UCSD-AML1 (cell line): ENCODE data around the gene AKR7A2.

ENCODE experiments used
- DNase-seq: peaks from one replicate; lab custom pipeline; 2025; ENCODE audit not compliant: unreplicated experiment; lab: John Stamatoyannopoulos, UW

The AKR7A2 gene

DNA sequence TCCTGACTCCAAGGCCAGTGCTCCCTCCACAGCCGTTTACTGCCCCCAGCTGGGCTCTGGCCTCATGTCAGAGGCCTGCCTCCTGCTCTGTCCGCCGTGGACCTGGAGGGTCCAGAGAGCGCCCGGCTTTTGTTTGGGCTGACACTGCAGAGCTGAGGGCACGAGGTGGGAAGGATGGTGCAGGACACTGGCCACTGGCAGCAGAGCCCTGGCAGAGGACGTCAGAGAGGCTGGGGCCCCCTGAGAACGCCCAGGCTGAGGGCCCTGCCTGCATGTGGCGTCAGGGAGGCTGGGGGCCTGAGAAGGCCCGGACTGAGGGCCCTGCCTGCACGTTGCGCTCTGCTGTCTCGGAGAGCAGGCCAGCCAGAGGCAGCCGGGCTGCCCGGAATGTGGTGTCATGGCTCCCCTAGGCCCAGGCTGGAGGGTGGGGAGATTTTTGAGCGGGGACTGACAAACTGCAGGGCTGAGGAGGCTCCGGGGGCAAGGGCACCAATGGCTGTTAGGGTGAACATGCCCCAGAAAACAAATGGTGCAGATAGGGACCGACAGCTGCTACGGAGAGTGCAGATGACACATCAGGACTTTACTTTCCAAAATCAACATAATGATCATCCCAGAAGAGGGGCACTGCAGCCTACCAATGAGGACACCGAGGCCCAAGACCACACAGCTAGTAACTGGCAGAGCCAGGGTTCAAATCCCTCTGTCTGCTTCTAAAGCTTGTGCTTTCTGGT, 31.8 kb upstream of the AKR7A2 start:
- no peak for DNase-seq

DNA sequence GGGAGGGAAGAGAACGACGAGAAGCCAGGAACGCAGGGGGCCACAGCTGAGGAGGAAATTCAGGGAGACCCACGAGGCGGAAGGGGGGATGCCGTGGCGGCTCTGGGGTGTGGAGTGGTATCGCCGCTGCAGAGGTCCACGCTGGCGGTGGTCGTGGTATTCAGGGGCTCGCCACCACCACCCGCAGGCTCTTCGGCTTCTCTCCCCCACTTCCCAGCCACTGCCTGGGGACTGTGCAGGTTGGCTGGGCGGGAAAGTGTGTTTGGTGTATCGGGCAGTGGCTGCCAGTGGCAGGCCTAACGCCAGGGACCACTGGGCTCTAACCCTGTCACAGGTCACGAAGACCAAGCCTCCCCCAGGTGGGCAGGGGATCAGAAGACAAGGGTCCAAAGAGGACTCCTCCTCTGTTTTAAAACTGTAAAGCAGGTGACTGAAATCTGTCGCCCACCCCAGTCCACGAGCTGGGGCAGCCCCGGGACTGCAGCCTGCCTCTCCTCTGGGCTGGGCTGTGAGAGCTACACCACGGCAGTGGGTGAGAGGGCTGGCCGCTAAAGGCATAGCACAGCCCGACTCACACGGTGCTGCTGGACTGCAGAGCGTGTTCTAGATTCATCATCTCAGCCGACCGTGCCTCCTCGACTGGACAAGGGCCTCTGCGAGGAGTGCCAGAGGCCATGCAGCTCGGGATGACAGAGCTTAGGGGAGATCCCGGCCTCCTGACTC, 31.1 kb upstream of the AKR7A2 start:
- no peak for DNase-seq

DNA sequence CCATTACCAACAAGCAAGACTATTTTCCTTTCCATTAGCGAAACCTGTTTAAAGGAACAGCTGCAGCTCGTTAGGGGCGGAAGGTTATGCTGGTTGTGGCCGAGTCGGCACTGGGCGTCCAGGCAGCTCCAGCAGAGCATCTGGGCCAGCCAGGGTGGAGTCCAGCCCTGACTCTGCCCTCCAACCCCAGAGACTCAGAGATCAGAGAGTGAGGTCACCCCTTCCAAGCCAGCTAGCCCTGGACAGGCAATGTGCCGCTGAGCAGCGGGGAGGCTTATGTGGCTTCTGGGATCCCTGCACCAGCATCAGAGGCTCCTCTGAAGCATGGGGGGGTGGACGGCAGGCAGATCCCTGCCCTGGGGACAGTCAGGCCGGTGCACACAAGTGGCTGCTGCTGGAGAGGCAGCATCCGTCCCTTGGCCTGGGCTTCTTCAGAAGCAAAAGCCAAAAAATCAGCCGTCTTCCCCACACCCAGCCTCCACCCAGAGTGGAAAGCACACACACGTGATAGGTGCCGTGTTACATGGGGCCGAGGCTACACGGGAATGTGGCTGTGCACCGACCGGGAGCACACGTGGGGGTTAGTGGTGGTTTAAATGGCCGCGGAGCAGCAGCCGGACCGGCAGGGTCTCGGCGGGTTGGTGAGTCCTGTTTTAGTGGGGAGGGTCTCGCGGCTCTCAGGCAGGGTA, 30.3 kb upstream of the AKR7A2 start:
- DNase-seq = no peak

DNA sequence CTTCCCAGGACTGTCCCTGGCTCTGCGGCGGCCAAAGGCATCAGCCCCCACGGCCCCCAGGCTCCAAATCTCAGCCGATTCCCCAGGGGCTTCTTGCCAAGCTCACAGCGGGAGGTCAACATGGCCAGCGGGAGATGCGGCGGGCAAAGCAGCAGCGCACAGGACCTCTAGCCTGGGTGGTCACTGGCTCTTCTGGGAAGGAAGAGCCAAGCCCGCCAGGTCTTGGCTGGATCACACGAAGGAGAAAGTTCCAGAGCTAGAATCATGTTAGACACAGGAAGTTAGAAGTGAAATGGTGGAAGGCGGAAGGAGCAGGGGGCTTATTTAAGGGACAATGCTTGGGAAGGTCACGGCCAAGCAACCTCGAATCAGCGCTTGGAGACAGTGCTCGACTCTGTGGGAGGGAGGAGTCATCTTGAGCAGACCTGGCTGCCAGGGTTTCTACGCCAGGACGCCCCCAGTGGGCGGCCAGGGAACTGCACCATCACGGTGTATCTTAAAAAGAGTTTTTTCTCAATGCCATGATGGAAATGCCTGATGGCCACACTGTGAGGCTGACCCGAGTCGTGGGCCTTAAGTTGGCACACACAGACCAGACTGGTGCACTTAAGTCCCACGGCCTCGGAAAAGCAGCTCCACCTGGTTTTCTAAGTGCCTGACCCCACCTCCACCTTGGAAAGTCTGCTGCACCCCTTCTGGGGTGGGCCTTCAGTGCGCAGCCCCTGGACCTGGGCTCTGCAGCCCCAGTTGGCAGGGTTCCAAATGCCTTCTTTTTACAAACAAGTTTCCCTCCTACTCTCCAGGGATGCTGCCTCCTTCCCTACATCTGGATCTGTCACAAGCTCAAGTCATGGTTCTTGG, 29.5 kb upstream of the AKR7A2 start:
- DNase-seq = peak; percentile 71

DNA sequence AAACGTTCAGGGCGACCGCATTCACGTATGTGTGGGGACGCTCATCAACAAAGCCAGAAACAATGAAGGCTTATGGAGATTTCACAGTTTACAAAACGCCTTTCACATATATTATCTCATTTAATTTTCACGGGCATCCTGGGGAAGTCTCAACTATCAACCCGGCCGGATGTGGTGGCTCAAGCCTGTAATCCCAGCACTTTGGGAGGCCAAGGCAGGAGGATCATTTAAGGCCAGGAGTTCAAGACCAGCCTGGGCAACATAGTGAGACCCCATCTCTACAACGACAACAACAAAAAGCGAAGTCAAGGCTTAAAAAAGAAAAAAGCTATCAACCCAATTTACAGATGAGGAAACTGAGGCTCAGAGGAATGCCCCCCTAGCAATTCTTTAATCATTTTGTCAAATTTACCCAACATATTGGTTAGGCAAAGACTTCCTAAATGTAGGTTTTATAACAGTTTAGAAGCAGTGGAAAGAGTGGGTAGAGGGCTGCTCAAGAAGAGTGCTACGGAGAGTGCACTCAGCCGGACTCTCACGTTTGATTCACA, 28.5 kb upstream of the AKR7A2 start:
- DNase-seq = no peak

DNA sequence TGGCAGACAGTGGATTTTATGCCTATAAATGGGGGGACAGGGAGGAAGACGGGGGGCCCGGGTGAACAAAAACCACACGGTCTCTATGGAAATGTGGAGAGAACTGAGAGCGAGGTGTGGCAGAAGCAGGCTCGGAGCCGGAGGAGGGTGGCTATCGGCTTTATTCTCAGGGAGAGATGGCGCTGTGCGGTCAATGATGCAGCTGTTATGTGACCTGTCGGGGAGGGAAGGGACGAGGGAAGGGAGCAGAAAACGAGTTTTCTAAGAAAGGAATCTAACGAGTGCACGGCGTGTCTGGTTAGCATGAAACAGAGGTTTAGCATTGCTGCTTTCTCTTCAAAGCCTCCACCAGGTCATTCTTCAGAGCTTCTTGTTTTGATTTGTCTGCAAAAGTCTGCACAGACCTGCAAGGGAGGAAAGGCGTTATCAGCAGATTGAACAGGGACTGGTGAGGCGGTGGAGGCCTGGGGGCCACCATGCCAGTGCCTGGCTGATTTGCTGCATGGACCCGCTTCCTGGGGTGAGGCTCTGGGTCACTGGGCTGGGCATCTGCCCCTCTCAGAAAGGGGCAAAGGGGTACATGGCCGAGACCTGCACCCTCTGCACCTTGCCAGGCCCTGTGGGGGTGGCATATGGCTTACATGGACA, 27.4 kb upstream of the AKR7A2 start:
- no peak for DNase-seq

DNA sequence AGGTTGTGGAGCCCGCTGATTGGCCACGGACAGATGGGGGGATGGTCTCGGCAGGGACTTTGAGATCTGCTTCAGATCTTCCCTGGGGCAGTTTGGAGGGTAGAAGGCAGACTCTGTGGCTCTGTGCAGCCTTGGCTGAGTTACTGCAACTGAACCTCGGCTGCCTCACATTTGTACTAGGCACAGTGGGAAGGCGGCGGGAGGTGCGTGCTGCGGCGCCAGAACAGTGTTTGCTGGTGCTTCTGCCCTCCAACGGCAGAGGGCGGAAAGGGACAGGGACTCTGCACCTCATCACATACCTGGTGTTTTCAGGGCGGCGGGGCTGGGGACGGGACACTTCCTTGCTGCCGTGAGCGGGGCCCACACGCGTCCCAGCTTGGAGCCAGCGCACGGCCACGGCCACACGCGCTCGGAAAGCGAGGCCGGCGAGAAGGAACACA, 26.4 kb upstream of the AKR7A2 start:
- DNase-seq = no peak

DNA sequence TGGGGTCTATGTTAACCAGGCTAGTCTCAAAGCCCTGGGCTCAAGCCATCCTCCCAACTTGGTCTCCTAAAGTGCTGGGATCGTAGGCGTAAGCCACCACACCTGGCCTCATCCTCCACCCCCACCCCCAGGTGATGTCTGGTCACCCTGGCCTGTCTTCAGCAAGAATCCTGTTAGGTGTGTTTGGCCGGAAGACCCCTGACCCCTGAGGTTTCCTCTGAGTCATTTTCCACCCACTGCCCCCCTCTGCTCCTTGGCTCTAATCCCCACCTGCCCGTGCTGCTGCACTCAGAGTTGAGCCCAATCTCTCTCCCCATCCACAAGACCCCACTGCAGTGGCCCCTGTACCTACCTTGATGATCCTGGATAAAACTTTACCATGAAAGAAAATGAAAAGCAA, 25.3 kb upstream of the AKR7A2 start:
- DNase-seq = no peak

DNA sequence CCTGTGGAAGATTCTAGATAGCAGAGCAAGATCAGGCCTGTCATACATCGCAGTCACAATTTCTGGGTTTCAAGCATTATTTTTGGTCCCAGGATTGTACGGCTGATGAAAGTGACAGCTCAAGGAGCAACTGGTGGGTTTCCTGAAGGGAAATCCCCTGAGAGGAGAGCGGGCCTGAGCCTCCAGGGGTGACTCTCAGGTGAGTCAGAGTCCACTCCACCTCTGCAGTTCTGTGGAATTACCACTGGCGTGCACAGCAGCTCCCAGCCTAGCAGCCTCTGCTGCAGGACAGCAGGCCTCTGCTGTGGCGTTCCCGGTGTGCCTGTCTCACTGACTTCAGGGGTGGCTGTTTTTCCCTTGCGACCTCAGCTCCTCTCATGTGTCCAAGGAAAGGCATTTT, 24.6 kb upstream of the AKR7A2 start:
- DNase-seq = no peak

DNA sequence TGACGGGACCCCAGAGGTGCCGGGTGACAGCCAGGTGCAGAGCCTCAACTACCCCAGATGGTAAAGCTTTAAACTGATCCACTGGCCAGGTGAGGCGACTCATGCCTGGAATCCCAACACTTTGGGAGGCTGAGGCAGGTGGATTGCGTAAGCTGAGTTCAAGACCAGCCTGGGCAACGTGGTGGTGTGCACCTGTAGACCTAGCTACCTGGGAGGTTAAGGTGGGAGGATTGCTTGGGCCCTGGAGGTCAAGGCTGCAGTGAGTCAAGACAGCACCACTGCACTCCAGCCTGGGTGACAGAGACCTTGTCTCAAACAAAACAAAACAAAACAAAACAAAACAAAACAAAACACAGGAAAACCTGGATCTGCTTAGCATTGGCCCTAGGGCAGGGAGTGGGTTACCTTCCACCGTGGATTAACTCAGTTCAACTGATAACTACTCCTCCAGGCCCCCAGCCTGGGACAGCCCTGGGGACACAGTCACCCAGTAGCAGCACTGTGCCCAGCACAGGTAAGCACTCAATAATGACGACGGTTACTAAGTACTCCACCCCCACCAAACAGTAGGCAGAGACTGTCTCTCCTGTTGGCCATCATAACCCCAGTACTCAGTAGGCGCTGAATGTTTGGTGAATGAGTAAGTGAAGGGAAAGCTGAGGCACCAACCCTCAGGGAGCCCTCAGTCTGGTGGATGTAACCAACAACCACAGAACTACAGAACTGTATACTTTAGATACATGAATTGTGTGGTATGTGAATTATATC, 21.8 kb upstream of the AKR7A2 start:
- no peak for DNase-seq

DNA sequence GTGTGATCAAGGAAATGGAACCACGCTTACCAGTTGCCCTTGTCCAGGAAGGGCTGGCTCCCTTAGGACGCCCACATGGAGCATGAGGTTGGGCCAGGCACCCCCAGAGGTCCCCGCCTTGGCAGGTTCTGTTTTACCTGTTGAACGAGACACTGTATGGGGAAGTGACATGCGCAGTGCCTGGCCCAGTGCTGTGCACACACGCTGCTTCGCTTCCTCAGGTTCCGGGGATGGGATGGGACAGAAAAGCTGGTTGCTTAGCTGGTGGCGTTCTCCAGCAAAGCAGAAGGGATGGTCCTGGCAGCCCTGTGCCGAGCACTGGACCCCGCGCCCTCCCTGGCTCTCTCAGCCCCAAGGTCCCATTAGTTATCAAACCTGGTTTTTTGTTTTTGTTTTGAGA, 20.9 kb upstream of the AKR7A2 start:
- DNase-seq = no peak

DNA sequence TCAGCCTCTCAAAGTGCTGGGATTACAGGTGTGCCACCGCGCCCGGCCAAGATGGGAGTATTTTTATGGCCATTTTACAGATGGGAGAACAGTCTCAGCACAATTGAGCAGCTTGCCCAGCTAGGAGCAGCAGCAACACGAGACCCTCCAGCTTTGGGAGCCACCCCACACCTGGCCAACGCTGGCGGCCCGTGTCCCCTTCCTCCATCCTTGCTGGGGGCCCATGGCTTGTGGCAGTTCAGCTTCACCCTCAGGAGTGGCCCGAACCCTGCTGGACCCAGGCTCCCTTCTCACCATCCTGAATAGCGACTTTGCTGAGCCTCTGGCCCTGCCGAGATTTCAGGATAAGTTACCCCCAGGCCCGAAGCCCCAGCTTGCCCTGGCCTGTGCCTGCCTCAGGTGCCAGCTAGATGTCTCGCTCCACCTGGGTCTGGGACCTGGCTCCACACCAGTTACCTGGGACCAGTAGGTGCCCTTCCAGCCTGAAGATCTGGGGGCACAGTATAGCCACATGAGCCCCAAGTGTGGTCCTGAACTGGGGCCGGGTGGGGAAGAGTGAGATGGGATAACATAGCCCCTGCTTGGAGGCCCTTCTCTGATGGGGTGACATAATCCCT, 19.4 kb upstream of the AKR7A2 start:
- DNase-seq = no peak

DNA sequence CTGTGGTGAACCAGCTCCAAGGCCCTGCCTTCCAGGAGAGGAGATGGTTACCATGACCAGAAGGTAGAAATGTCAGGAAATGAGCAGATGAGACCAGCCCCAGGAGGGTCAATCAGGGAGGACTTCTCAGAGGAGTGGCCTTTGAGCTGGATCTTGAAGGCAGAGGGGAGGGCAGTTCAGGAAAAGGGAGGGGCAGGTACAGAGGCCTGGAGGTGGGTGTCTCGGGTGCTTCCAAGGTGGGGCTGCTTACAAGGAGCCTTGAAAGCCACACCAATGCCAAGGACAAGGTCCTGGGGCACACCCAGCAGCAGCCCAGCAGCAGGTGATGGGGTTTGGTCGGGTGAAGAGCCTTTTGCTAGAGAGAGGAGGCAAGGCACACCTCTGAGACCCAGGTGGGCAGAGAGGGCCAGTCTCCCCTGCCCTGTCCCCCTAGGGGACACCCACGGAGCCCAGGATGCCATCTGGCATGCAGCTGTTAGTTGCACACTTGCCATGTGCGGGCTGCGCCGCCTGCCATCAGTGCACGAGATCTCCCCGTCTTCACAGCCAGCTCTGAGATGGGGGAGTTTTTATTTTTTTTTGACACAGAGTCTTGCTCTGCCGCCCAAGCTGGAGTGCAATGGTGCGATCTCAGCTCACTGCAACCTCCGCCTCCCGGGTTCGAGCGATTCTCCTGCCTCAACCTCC, 18.6 kb upstream of the AKR7A2 start:
- no peak for DNase-seq

DNA sequence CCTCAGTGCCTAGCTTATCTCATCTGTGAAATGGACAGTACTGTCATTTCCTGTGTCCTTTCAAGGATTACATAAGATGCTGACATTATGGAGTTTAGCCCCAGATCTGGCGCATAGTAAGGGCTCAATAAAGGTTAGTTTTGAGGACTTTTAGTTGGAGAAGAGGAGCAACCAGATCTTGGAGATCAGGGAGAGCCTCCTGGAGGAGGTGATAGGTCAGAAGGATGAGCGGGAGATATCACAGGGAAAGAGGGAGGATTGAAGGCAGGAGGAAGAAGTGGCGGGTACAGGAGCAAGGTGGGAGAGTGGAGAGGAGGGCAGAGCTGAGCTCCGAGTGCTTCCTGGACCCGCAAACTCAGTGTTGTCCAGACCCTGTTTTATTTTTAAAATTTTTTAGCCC, 17.7 kb upstream of the AKR7A2 start:
- DNase-seq = no peak

DNA sequence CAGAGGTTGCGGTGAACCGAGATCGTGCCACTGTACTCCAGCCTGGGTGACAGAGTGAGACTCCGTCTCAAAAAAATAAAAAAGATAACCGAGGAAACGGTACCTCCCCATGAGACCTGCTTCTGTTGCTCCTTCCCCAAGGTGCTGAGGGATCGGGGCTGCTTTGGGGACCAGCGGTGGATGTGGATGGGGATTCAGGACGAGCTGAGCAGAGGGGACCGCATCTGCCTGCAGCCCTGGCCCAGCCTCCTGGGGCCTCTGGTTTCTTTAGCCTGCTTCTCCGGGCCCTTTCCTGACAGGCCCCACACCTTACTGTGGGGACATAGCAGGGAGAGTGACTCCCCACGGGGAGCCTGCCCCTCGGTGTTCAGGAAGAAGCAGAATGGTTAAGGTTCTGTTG, 17.2 kb upstream of the AKR7A2 start:
- DNase-seq = no peak

DNA sequence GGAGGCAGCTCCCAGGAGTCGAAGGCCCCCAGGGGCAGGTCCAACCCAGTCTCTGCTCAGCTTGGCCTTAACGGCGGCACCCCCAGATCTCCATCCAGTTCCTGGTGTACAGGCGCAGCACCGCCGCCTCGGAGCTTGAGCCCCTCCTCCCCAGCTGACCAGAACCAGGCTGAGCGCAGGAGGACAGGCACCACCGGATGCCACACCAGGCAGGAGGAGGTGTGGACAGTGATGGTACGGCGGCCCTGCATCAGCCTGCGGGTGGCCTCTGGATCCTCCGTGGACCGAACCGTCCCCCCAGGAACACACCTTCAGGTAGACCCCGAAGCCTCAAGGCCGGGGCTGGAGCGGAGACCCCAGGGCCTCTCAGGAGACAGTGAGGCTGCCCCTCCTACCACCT, 16.5 kb upstream of the AKR7A2 start:
- DNase-seq = no peak

DNA sequence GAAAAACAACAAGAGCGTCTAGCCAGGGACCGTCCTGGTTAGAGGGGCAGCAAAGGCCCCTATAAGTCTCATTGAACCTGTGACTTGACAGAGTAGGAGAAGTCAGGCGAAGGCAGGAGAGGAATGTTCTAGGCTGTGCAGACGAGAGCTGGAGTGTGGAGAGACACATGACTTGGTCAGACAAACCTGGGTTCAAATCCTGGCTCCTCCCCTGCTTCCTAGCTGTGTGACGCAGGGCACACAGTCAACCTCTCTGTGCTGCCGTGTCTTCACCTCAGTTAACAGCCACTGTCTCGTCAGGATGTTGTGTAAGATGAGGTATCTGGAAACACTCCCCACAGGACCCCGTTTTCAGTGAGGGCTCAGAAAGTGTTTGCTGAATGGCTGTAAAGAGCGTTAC, 15.8 kb upstream of the AKR7A2 start:
- DNase-seq = no peak

DNA sequence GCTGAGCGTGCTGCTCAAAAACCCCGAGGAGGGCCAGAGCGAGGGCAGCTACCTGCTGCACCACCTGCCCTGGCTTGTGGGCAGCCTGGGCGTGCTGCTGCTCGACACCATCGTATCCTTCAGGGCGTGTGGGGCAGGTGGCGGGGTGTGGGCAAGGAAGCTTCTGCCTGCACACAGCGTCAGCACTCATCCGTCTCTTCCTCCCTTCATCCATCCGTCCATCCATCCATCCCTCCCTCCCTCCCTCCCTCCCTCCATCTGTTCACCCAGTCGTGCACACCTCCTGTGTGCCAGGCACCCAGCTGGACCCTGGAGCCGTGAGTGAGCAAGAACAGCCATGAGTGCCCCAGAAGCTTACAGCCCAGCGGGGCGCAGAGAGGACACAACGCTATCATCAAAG, 15.4 kb upstream of the AKR7A2 start:
- DNase-seq = no peak

DNA sequence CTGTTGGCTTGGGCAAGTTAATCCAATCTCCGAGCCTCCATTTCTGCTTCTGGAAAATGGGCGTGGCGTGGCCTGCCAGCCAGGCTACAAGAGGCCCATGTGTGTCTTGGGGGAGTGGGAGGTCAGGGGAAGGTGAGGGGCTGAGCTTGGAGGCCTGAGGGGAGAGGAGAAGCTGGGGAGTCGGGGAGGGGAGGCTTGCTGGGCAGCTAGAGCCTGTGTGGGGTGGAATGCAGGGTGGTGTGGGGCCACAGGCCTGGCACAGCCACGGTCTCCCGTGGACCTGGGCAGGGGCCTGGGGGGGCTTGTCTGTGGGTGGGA, 14.8 kb upstream of the AKR7A2 start:
- DNase-seq = no peak
